Stimulated activated naive CD4-positive, alpha-beta T cell (primary cell): ENCODE results near the gene TMEM154.

Experiments used
- DNase-seq, 6 experiments: peaks; one replicate each; lab custom pipeline; 2025; lab: John Stamatoyannopoulos, UW

Gene TMEM154

GRCh38 chr4:152696764-152697261 is 17.0 kb upstream of the TMEM154 start:
- DNase-seq = no peak

GRCh38 chr4:152693871-152694270 is 14.1 kb upstream of the TMEM154 start:
- no peak for DNase-seq

GRCh38 chr4:152691761-152692160 is 12.0 kb upstream of the TMEM154 start:
- no peak for DNase-seq

DNA sequence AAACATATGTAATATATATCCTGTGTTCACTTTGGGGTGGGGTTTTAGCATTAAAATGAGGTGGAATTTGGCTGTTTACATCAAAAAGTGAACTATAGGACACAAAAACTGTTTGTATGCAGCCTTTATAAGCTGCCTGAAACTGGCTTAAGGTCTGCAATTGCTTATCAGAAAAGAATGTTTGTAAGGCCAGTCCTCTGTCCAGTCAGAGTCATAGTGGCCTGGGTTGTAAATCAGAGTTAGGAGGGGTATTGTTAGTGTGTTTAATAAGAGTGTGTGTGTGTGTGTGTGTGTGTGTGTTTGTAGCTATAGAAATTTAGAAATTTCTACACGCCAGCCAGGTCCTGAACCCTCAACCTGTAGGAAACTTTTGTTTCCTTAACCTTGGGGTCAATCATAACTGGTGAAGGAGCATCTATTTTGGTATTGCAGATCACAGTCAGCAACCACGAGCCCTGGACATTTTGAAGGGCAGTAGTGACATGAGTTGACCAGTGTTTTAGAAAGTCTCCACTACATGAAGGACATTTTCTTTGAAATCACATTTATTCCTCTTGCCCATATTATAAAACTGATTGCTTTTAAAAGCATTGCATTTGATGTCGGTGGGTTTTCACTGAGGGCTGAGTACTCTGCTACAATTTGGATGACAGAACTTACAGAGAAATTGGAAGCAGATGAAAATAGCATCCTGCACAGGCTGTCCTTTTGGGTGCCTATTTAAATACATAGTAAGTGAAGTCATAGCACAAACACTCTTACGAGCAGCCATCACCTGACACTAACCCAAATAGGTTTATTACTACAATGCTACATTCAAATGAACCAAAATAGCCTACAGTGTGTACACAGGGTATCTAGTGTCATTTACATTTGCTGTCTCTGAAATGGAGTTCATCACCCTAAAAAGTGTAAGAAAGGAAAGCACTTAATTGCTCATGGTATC is 11.2 kb upstream of the TMEM154 start:
- no peak for DNase-seq

DNA sequence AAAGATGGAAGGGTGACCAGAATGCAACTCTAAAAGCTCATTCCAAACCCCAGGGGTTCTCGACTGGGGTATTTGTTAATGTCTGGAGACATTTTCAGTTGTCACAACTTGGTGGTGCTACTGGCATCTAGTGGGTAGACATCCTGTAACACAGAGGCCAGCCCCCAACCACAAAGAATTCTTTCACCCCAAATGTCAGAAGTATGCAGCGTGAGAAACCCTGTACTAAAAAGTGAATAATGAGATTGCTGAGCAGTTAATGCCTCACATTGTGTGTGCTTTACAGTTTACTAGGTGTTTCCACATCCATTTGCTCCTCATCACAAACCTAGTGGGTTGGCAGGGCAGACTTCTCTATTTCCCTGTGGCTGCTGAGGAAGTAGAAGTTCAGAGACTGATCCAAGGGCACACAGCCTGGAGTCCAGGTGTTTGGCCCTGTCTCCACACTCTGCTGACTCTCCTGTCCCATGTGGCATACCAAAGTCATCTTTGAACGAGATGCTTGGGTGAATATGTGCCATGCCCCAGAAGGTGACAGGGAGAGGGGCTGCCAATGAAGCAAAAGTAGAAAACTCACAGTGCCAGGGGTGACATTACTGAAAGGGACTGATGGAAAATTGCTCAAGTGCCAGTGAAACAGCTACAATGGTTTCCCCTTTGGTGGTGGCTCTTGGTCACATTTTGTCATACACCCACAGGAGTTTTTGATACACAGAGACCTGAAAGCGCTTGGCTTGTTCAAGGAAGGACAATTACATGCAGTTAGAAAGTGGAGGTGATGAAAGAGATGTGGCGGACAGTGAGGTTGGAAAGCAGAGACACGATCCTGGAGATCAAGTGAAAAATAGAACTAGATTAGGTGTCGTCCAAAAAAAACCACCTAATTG is 10.1 kb upstream of the TMEM154 start:
- no peak for DNase-seq

- no peak for DNase-seq
Measured at GRCh38 chr4:152687974-152688599, 8.3 kb upstream of the TMEM154 start.

DNA sequence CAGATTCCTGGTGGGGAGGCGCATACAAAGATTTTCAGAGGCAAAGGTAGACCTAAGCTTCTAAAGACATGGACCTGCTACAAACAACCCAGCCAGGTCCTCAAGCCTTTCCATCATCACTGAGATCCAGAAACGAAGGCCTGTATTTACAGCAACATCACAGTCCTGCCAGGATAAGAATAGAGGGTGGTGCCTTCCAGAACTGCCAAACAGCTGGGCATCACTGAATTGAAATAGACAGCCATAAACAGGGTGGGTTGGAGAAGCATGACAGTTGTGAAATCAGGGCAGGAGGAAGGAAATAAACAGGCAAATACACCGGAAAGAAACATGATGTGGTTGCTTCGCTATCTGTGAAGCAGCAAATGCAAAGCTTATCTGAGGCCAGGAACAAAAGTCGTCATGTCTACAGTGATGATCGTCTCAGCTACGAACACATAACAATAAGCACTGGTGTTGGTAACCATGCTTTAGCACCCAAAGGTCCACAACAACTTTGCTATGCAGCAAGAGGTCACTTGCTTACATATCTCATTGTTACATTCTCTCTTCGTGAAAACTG is 6.7 kb upstream of the TMEM154 start:
- no peak for DNase-seq

DNA sequence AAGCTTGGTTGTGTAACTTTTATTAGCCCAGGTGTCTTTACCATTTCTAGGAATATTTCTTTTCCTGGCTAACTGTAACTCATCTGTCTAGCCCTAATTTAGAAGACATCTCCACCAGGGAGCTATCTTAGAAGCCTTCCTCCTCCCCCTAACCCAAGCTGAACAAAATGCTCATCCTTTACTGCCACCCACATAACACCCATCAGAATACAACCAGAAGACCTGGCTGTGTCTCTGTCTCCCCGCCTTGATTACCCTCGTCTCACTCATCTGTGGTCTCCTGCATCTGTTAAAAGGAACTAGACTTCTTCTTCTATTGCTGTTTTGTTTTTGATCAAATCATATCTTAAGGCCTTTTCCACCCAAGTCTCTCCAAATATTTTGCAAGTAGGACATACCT is 4.8 kb upstream of the TMEM154 start:
- no peak for DNase-seq

GRCh38 chr4:152684007-152684406 is 4.2 kb upstream of the TMEM154 start:
- no peak for DNase-seq

DNA sequence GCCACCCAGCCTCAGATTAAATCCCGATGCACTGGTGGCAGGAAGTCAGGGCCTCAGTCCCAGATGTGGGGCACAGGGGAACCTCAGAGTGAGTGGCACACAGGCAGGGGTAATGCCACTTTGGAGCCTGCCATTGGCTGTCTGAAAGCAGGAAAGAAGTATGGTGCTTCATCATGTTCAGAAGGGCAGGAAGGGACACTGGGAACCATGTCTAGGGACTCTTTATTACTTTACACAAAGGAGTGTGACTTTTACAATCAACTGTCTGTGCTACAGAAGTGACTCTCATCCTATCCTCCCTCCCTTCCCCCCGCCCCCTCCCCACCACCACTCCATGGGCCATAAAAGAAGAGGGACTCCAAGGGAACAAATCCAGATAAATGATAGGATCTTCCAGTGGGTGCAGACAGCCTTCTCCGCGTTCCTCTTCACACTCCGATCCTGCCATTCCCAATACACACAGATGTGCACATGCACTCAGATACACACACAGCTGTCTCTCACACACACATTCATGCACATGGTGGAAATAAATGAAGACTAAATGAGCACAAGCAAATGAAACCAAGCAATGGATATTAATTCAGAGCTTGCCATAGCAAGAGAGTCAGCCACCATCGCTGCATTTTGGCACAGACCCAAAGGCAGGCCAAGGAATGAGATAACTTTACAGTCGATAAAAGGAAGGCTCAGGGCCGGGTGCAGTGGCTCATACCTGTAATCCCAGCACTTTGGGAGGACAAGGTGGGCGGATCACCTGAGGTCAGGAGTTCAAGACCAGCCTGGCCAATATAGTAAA is 2.5 kb upstream of the TMEM154 start:
- DNase-seq = no peak

- peak in 1 of 6 experiments; percentile 12 for DNase-seq
Measured at GRCh38 chr4:152680988-152681603, 1.3 kb upstream of the TMEM154 start.

DNA sequence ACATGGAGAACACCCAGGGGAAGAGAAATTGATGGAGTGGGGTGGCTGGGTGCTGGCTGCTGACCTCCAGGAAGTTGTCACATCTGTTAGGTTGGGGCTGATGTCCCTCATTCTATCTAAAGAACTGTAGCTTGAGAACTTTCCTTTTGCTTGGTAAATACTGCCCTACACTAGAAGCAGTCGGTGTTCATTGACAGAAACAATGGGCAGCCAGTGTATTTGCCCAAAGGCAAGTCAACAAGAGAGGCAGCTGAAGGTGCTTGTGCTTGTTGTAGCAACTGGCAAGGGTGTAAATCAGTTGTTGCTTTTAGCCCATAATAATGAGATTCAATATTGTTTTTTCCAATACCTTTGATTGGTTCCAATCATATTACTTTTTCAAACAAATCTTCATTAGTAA is 956 bp downstream of the TMEM154 start:
- DNase-seq = no peak

DNA sequence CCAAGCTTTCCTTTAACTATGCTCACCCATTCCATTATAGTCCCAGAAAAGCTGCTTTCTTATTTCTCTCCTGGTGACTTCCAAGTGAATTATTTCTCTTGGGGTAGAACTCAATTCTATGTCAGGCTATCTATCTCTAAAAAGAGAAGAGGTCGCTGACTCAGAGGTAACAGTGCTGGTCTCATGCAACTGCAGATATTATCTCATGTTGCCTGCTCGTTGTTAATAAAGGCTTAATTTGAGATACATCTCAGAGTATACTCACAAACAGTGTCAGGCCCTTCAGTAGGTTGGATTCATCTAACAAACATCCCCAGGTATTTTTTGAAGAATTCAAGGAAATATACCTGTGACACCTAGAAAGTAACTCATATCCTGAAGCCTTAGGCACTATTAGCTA is 2.7 kb downstream of the TMEM154 start:
- no peak for DNase-seq

GRCh38 chr4:152676052-152676854 is 3.5 kb downstream of the TMEM154 start:
- no peak for DNase-seq

DNA sequence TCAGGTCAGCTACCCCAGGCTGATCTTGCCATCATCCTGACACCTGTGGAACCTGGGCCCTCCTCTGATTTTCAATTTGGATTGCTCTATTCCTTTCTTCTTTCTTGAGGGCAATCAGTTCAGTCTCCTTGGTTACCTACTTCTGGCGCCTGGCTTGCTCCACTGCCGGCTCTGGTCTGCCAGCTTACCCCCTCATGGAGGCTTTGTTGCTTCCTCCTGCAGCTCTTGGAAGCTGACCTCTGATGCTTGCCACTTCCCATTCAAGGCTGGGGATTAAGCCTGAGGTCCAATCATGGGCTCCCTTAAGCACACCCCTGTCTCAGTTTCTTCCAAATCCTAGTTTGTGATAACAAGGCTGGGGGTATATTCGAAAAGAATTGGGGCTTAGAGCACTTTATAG is 5.4 kb downstream of the TMEM154 start:
- DNase-seq = no peak

- DNase-seq = no peak
Measured at GRCh38 chr4:152673489-152673888, 6.3 kb downstream of the TMEM154 start.

DNA sequence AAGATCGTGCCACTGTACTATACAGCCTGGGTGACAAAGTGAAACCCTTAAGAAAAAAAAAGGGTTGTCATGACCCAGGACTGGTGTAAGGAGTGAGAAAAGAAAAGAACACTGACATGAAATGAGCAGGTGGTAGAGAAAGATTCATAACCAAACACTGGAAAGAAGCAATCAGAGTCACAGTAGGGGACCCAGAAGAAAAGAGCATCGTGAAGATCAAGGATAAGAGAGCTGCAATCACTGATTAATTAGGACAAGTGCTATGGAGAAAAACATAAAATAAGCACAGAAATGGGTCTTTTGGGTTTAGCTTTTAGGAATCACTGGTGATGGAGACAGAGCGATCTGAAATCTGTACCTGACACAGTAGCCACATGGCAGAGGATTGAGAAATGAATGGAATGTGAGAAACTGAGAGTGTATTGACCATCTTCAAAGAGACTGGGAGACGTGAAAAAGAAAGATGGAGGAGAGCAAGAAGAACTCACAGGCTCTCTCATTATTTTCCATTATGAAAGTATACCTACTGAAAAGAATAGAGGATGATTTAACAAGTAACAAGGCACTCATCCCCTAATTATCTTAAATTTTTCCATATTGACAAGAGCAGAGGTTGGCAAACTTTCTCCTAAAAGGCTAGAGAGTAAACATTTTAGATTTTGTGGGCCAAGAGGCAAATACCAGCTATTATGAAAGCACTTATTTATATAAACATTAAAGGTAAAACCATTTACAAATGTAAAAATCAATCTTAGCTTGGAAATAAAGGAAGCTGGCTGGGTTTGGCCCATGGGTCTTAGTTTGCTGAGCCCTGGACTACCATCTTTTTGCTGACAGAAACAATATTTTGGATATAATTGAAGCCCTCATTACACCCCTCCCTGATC is 7.3 kb downstream of the TMEM154 start:
- no peak for DNase-seq

DNA sequence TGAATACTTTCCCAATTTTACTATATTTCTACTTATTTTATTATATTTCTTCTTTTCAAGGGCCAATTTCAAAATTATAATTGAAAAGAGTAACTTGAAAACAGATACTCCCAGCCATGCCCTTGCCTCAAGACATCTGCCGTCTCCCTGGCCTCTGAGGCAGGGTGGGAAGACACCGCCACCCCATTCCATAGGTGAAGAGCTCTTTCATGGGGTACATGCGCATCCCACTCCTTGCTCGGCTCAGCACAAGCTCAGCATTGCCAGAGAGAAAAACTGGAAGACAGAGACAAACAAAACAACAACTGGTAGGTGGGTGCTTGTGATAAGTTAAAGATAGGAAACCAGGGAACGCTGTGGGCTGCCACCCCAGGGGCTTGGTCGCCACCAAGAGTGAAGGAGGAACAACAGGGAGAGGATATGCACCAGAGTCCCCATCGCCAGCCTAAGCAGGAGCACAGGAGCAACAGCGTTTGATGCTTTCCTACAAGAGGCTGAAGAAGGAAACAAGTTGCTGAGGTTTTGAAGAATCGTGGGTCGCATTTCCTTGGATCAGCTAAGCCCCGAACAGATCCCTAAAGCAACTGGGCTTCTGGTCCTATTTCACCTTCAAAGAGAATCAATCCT is 11.3 kb downstream of the TMEM154 start:
- DNase-seq = no peak
